ENCODE measurements around the gene NECAB3. TPM values are rescaled to one million over a fixed set of nuclear protein-coding genes. Genes with fewer than 3 reads are reported as not detected.
A peak's percentile ranks its signal among the peaks of the same experiment; 100 is the strongest.

NECAB3 gene
- total and polyA plus RNA-seq, 2 of the 4 experiments (the other 2 are of a cell fraction) = 8.6 to 28.4 TPM

GRCh38 chr20:33686100-33686983, 12.1 kb upstream of the NECAB3 start, which contains the start of gene E2F1:
Gene E2F1, minus strand, starts transcription at chr20:33686385. Its CDS starts 121 bp downstream, at chr20:33686264.
- H4K8ac ChIP-seq (ENCODE audit: low read depth in 2 of 2, low read length in 2 of 2) = peak within 1 kb of the TSS; percentile 93 to 96
- ATAC-seq (ENCODE audit: low read depth) = peak; percentile 100
- H3K23ac ChIP-seq (ENCODE audit: low read depth, low read length) = peak within 1 kb of the TSS; percentile 82
- H2AFZ ChIP-seq (replicated peaks; ENCODE audit: low read length, poor library complexity) = peak within 1 kb of the TSS; percentile 93
- H2BK15ac ChIP-seq (ENCODE audit: low read depth, low read length) = no peak within 1 kb of the TSS
- POLR2A ChIA-PET (ENCODE audit: unreplicated experiment) = no interaction called here
- WGBS, 2 experiments (ENCODE audit: extremely low coverage in 2 of 2, insufficient read length in 1 of 2) = 0% methylated on average over 65 of the region's 101 CpGs; no CpG with 5 or more reads in 1 of the 2 experiments
- H2AK5ac ChIP-seq (ENCODE audit: low read depth, low read length) = peak within 1 kb of the TSS; percentile 65
- DNase-seq = peak; percentile 84
- peak within 1 kb of the TSS; percentile 81 for H3K9ac ChIP-seq (ENCODE audit: low read depth, low read length)
- H2BK120ac ChIP-seq (ENCODE audit: low read depth, low read length) = no peak within 1 kb of the TSS
- H4K5ac ChIP-seq (ENCODE audit: low read depth, low read length) = peak within 1 kb of the TSS; percentile 92
- 0 out of 2 replicates have a peak within 1 kb of the TSS, but pooled peaks have one; percentile 50 for H4K91ac ChIP-seq (ENCODE audit: insufficient read depth, low read depth, low read length)
- H3K9me3 ChIP-seq (ENCODE audit: control insufficient read depth, insufficient read depth, low read length) = no peaks in the 10 kb centered on the region
- H3K27ac ChIP-seq (ENCODE audit: insufficient read depth, low read length) = peak within 1 kb of the TSS; percentile 49; the same call in 1 of the 2 replicates
- H3K79me1 ChIP-seq (ENCODE audit: low read depth in 1 of 2, low read length in 2 of 2) = peaks cover 7 to 34% of the 10 kb centered on the region in 2 experiments; a peak in 2 of 4 replicates
- 0 out of 2 replicates have a peak, but pooled peaks cover 13% of the 10 kb centered on the region for H3K9me1 ChIP-seq (ENCODE audit: insufficient read depth, low read length)
- H3K18ac ChIP-seq (ENCODE audit: low read depth, low read length) = no peak within 1 kb of the TSS
- H3K4ac ChIP-seq (ENCODE audit: low read depth, low read length) = peak within 1 kb of the TSS; percentile 74
- peak within 1 kb of the TSS; percentile 91 for H3K14ac ChIP-seq (replicated peaks; ENCODE audit: low read depth, low read length)
- TF ChIP-seq BHLHE40 (IDR thresholded peaks at IDR 0.05; ENCODE audit: low read depth, low read length) (no peak; the same call in 1 of the 2 replicates), USF2 (IDR thresholded peaks at IDR 0.05; ENCODE audit: low read depth, low read length) (peak; percentile 86), CTCF (conservative IDR thresholded peaks at IDR 0.05; ENCODE audit: low read depth, low read length) (peak; percentile 30; the same call in 1 of the 2 replicates), MAZ (IDR thresholded peaks at IDR 0.05; ENCODE audit: borderline replicate concordance, low read depth, low read length) (peak; percentile 63; the same call in 1 of the 2 replicates)
- H3K4me1 ChIP-seq (ENCODE audit: control insufficient read depth, insufficient read depth, low read length) = peaks cover 9% of the 10 kb centered on the region
- peak within 1 kb of the TSS; percentile 92 for H2AK9ac ChIP-seq (replicated peaks; ENCODE audit: low read depth, low read length, poor library complexity)
- intact Hi-C loops (cut with micrococcal nuclease) (no loop called here), dilution Hi-C loops (cut with HindIII; ENCODE audit: low sequenced_read_pairs, unreplicated experiment) (no loop called here), in situ Hi-C loops (cut with MboI; ENCODE audit: low sequenced_read_pairs) (no loop called here)
- no peak within 1 kb of the TSS for H2BK20ac ChIP-seq (ENCODE audit: low read depth, low read length)
- no peak within 1 kb of the TSS for H2BK5ac ChIP-seq (ENCODE audit: low read depth, low read length, poor library complexity, severe bottlenecking)
- H3K56ac ChIP-seq (ENCODE audit: extremely low read depth, insufficient read depth, low read length) = no peak within 1 kb of the TSS
- CTCF ChIA-PET = no interaction called here
- peak within 1 kb of the TSS; percentile 95 for H3K4me2 ChIP-seq (ENCODE audit: low read depth, low read length)
- no TSS peak for BruUV-seq (replicated peaks)
- no peaks in the 10 kb centered on the region for H3K27me3 ChIP-seq (ENCODE audit: control insufficient read depth, insufficient read depth, low read length)
- H4K20me1 ChIP-seq (ENCODE audit: insufficient read depth, low read length) = peaks cover 8% of the 10 kb centered on the region; the same call in 1 of the 2 replicates
- peak within 1 kb of the TSS; percentile 52 for H3K4me3 ChIP-seq (ENCODE audit: insufficient read depth, low read depth, low read length)
- no peaks in the 10 kb centered on the region for H3K36me3 ChIP-seq (ENCODE audit: control insufficient read depth, insufficient read depth, low read length)

All from IMR-90 (cell line).